Liver (tissue), 9 donors: ENCODE results near the gene SORD. TPM values are rescaled to one million over a fixed set of nuclear protein-coding genes. Genes with fewer than 3 reads are reported as not detected.
"Not testable (repeated sequence)": the region's sequence is repeated elsewhere in the genome, so short reads cannot be mapped to it uniquely, and the experiment has no call there.

Experiments used
- DNase-seq: peaks from one replicate; pipeline ENCODE4 v3.0.0-alpha.2; 2017; ENCODE audit warnings: low spot score
- H3K27ac ChIP-seq, 2 donors: one replicate each; pipeline ENCODE4 v1.7.0; 2013; ENCODE audit warnings: inconsistent platforms in 2 of 2, low read length in 2 of 2, control low read depth in 1 of 2, low read depth in 1 of 2, mild to moderate bottlenecking in 1 of 2
- H3K27me3 ChIP-seq, 4 donors: one replicate each; pipeline versions ENCODE4 v1.6.1 to v1.7.0; 2013; ENCODE audit warnings: low read length in 3 of 4, inconsistent platforms in 1 of 4, mild to moderate bottlenecking in 1 of 4, moderate library complexity in 1 of 4; ENCODE audit not compliant: control insufficient read depth in 4 of 4, insufficient read depth in 4 of 4
- H3K36me3 ChIP-seq, 4 donors: one replicate each; pipeline versions ENCODE4 v1.6.1 to v1.7.0; 2013; ENCODE audit warnings: low read length in 3 of 4, mild to moderate bottlenecking in 3 of 4, low read depth in 1 of 4, moderate library complexity in 1 of 4; ENCODE audit not compliant: control insufficient read depth in 4 of 4, insufficient read depth in 3 of 4
- H3K4me1 ChIP-seq, 4 donors: one replicate each; pipeline versions ENCODE4 v1.6.1 to v1.7.0; 2013; ENCODE audit warnings: low read length in 3 of 4, mild to moderate bottlenecking in 3 of 4, moderate library complexity in 1 of 4; ENCODE audit not compliant: control insufficient read depth in 4 of 4, insufficient read depth in 4 of 4
- H3K4me3 ChIP-seq, 3 donors: one replicate each; pipeline versions ENCODE4 v1.6.1 to v1.7.0; 2013; ENCODE audit warnings: low read length in 3 of 3, control low read depth in 1 of 3, low read depth in 1 of 3, mild to moderate bottlenecking in 1 of 3
- H3K9ac ChIP-seq, 2 donors: one replicate each; pipeline ENCODE4 v1.7.0; 2013; ENCODE audit warnings: low read length in 2 of 2, mild to moderate bottlenecking in 2 of 2, moderate library complexity in 2 of 2, control low read depth in 1 of 2, low read depth in 1 of 2
- H3K9me3 ChIP-seq, 4 donors: one replicate each; pipeline versions ENCODE4 v1.6.1 to v1.7.0; 2013; ENCODE audit warnings: low read length in 3 of 4; ENCODE audit not compliant: control insufficient read depth in 4 of 4
- HNF4A ChIP-seq, 2 donors: conservative IDR thresholded peaks; 2 replicates each; pipeline ENCODE4 v1.6.1; 2016; ENCODE audit warnings: antibody characterized with exemption in 2 of 2, mild to moderate bottlenecking in 2 of 2
- RAD21 ChIP-seq, 2 donors: IDR thresholded peaks; 2 replicates each; pipeline ENCODE4 v1.6.1; 2016; ENCODE audit warnings: antibody characterized with exemption in 2 of 2, mild to moderate bottlenecking in 2 of 2
- RXRA ChIP-seq, 2 donors: IDR thresholded peaks; 2 replicates each; pipeline ENCODE4 v1.6.1; 2017 to 2018; ENCODE audit warnings: antibody characterized with exemption in 2 of 2, mild to moderate bottlenecking in 1 of 2
- TAF1 ChIP-seq: conservative IDR thresholded peaks from 2 replicates; pipeline ENCODE4 v1.6.1; 2016; ENCODE audit warnings: antibody characterized with exemption, mild to moderate bottlenecking
- WGBS: extraction: QIAGEN DNeasy Blood & Tissue Kit; methylation state at CpG from one replicate; pipeline ENCODE4 v1.1.7; 2013; 5-methylcytosine and 5-hydroxymethylcytosine counted together
- polyA plus RNA-seq, 2 donors: library from polyadenylated mRNA; stranded (reverse) in 1 of 2; unstranded in 1 of 2; fragments of 200-250 nt in 1 of 2; fragments of >200 nt in 1 of 2; fragmentation: Nextera tagmentation in 1 of 2; extraction: Ambion mirVana in 1 of 2; gene quantifications; one replicate each; pipeline versions ENCODE4 v1.2.1 to v1.2.3, GENCODE V29; 2013 to 2015
- total RNA-seq, 2 donors: library from RNA; depleted of rRNA; stranded (reverse); fragments of >200 nt; gene quantifications; one replicate each; pipeline ENCODE4 v1.2.3, GENCODE V29; 2014
- donor health status: healthy.
- donor health status: healthy.
- donor health status: healthy.
- donor health status: healthy.
- donor health status: healthy.

SORD gene
- total and polyA plus RNA-seq, 4 donors: 75.5 to 169 (median 167) TPM

- Histone ChIP-seq H3K4me3 (no peak overlapping the region), H3K9ac (no peak overlapping the region), H3K36me3 (peaks cover 0 to 3% (median under 1%) of the 10 kb centered on the region in 4 donors), H3K4me1 (peaks cover 11 to 42% (median 28%) of the 10 kb centered on the region in 4 donors), H3K9me3 (no peaks in the 10 kb centered on the region), H3K27me3 (no peaks in the 10 kb centered on the region), H3K27ac (no peak overlapping the region)
- TF ChIP-seq TAF1: no peak
- no peak for TF ChIP-seq HNF4A (conservative IDR thresholded peaks at IDR 0.05)
- TF ChIP-seq RXRA (IDR thresholded peaks at IDR 0.05): no peak
- WGBS: 79% methylated on average over 4 of the region's 4 CpGs
- DNase-seq: no peak
Observed at GRCh38 chr15:45037936-45038335, 14.9 kb downstream of the SORD start.

GRCh38 chr15:45040396-45040795 is 17.4 kb downstream of the SORD start:
- not testable (repeated sequence) for H3K27ac ChIP-seq, H3K4me3 ChIP-seq, DNase-seq, H3K36me3 ChIP-seq, H3K9ac ChIP-seq, H3K27me3 ChIP-seq, H3K9me3 ChIP-seq
- peaks cover 6 to 30% (median 22%) of the 10 kb centered on the region in 4 donors for H3K4me1 ChIP-seq
- WGBS: 35% methylated on average over 1 of the region's 1 CpG

- H3K36me3 ChIP-seq, H3K27ac ChIP-seq, H3K9ac ChIP-seq, H3K9me3 ChIP-seq, H3K27me3 ChIP-seq, DNase-seq, H3K4me3 ChIP-seq: not testable (repeated sequence)
- WGBS: 57% methylated on average over 5 of the region's 5 CpGs
- TF ChIP-seq RAD21 (IDR thresholded peaks at IDR 0.05): peak in 1 of 2 donors; percentile 28
- peaks cover 2 to 19% (median 13%) of the 10 kb centered on the region in 4 donors for H3K4me1 ChIP-seq
Observed at GRCh38 chr15:45041538-45041937, 18.5 kb downstream of the SORD start.

DNA sequence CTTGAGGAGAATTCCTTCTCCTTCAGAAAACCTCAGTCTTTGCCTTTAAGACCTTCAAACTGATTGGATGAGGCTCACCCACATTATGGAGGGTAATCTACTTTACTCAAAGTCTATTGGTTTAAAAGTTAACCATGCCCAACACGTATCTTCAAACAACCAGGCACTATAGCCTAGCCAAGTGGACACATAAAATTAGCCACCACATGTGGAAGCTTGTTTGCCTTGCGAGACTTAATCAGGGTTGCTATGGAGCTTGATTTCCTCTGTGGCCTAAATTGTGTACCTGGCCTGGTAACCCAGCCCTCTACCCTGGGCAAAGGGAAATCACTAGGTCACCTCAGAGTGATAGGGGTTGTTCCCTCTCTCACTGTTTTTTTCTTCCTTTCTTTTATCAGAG is 19.9 kb downstream of the SORD start:
- not testable (repeated sequence) for DNase-seq, H3K4me3 ChIP-seq, H3K9ac ChIP-seq, H3K27me3 ChIP-seq, H3K27ac ChIP-seq, H3K9me3 ChIP-seq
- Histone ChIP-seq H3K36me3 (peaks cover 2 to 14% (median 4%) of the 10 kb centered on the region in 4 donors), H3K4me1 (peaks cover 0 to 11% (median 6%) of the 10 kb centered on the region in 4 donors)
- WGBS: 40% methylated on average over 2 of the region's 2 CpGs

DNA sequence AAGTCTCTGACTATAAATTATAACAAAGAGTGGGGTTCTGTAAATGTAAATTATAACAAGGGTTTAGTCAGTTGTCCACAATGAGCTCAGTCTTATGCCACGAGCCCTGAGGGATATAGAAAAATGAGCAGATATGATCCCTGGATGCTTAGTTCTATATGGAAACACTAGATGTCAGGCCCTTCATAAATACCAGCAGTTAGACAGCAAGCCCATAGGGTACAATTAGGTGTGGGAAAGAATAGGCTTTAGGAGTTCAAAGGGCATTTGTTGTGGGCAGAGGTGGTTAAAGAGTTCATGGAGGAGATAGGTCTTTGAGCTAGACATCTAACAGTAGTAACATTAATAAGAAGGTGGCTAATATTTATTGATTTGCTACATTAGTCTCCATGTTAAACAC is 21.3 kb downstream of the SORD start:
- not testable (repeated sequence) for H3K9me3 ChIP-seq, H3K27ac ChIP-seq, DNase-seq, H3K27me3 ChIP-seq, H3K4me3 ChIP-seq, H3K4me1 ChIP-seq, H3K9ac ChIP-seq
- 100% methylated on average over 1 of the region's 1 CpG for WGBS
- peaks cover 4 to 14% (median 9%) of the 10 kb centered on the region in 4 donors for H3K36me3 ChIP-seq

DNA sequence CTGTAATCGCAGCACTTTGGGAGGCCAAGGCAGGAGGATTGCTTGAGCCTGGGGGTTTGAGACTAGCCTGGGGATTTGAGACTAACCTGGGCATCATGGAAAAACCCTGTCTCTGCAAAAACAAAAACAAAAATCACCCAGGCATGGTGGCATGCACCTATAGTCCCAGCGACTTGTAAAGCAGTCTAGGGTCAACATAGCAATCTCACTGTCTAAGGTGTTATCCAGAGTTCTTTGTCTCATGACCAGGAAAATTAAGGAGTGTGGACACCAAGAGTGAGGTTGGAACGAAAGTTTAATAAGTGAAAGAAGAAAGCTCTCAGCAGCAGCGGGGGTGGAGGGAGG is 25.4 kb downstream of the SORD start:
- DNase-seq, H3K27me3 ChIP-seq, H3K27ac ChIP-seq, H3K4me1 ChIP-seq, H3K9ac ChIP-seq, H3K4me3 ChIP-seq, H3K9me3 ChIP-seq: not testable (repeated sequence)
- WGBS: 91% methylated on average over 4 of the region's 4 CpGs
- peaks cover 9 to 42% (median 18%) of the 10 kb centered on the region in 4 donors for H3K36me3 ChIP-seq
